C4-2B (cell line): ENCODE measurements around the gene UBE2E2.

Experiments used
- ZFX ChIP-seq: fragments of 450-650 bp; IDR thresholded peaks from 2 replicates; pipeline ENCODE4 v1.6.1; 2017
- TF ChIP-seq, protein P1 (sequence below): fragments of 450-650 bp; conservative IDR thresholded peaks from 2 replicates; pipeline ENCODE4 v1.5.1; 2017; ENCODE audit warnings: mild to moderate bottlenecking

DNA sequence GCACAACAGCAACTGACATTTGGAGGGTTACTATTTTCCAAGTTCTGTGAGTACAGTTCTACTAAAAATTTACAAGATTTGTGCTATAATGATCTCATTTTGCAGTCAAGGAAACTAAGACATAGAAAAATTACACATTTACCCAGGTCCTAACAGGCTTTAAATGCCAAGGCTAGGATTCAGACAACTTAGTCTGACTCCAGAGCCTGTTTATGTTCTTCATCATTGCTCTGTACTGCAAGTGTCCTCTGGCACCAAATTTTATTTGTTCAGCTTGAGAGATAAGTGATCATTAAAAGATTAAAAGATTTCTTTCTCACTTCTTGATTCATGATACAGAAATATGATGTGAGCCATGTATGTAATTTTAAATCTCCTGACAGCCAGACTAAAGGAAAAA, 290.8 kb downstream of the UBE2E2 start:
- TF ChIP-seq, protein P1, sequence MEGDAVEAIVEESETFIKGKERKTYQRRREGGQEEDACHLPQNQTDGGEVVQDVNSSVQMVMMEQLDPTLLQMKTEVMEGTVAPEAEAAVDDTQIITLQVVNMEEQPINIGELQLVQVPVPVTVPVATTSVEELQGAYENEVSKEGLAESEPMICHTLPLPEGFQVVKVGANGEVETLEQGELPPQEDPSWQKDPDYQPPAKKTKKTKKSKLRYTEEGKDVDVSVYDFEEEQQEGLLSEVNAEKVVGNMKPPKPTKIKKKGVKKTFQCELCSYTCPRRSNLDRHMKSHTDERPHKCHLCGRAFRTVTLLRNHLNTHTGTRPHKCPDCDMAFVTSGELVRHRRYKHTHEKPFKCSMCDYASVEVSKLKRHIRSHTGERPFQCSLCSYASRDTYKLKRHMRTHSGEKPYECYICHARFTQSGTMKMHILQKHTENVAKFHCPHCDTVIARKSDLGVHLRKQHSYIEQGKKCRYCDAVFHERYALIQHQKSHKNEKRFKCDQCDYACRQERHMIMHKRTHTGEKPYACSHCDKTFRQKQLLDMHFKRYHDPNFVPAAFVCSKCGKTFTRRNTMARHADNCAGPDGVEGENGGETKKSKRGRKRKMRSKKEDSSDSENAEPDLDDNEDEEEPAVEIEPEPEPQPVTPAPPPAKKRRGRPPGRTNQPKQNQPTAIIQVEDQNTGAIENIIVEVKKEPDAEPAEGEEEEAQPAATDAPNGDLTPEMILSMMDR = no peak
- no peak for TF ChIP-seq ZFX
